Measurements from ENCODE around the gene SPNS2. TPM values are rescaled to one million over a fixed set of nuclear protein-coding genes. Genes with fewer than 3 reads are reported as not detected.

Gene SPNS2
- total and polyA plus RNA-seq, 10 of the 15 experiments (the other 5 are each of a cell fraction or from before 2014, with no cell fraction given): 0.04 to 1.1 (median 0.23) TPM; not detected in 2

DNA sequence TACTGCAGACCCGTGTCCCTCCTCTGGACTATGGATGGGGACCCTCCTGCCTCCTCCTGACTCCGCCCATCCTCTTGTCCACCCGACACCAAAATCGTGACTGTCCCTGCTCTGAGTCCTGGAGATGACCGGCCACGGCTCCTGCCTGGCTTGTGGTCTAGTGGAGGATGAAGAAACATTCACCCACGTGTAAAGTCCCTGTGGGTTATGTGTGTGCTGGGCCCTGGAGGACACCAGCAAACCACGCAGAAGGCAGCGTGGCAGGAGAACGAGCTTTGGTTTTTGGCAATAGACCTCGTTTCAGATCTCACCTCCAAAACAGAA, 11.9 kb downstream of the SPNS2 start (continued):
- TF ChIP-seq, protein P1, sequence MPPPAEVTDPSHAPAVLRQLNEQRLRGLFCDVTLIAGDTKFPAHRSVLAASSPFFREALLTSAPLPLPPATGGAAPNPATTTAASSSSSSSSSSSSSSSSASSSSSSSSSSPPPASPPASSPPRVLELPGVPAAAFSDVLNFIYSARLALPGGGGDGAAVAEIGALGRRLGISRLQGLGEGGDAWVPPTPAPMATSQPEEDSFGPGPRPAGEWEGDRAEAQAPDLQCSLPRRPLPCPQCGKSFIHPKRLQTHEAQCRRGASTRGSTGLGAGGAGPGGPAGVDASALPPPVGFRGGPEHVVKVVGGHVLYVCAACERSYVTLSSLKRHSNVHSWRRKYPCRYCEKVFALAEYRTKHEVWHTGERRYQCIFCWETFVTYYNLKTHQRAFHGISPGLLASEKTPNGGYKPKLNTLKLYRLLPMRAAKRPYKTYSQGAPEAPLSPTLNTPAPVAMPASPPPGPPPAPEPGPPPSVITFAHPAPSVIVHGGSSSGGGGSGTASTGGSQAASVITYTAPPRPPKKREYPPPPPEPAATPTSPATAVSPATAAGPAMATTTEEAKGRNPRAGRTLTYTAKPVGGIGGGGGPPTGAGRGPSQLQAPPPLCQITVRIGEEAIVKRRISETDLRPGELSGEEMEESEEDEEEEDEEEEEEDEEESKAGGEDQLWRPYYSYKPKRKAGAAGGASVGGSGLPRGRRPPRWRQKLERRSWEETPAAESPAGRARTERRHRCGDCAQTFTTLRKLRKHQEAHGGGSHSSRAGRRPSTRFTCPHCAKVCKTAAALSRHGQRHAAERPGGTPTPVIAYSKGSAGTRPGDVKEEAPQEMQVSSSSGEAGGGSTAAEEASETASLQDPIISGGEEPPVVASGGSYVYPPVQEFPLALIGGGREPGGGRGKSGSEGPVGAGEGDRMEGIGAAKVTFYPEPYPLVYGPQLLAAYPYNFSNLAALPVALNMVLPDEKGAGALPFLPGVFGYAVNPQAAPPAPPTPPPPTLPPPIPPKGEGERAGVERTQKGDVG (CRISPR knock-in tag; IDR thresholded peaks at IDR 0.05): no peak
- no peak for TF ChIP-seq CTCF (IDR thresholded peaks at IDR 0.05 in 2 of 3, conservative IDR thresholded peaks at IDR 0.05 in 1 of 3; ENCODE audit: control insufficient read depth in 2 of 3, extremely low read depth in 1 of 3, insufficient read depth in 1 of 3, low read depth in 3 of 3, low read length in 3 of 3)
- no peak for TF ChIP-seq SMAD5 (IDR thresholded peaks at IDR 0.05; ENCODE audit: low read depth)
- no peak for TF ChIP-seq BCL11A (IDR thresholded peaks at IDR 0.05; ENCODE audit: low read depth, low read length)
- no peak for TF ChIP-seq SMAD1 (IDR thresholded peaks at IDR 0.05; ENCODE audit: low read depth, partially characterized antibody)
- TF ChIP-seq LARP7 (IDR thresholded peaks at IDR 0.05): no peak
- TF ChIP-seq TARDBP (IDR thresholded peaks at IDR 0.05; ENCODE audit: borderline replicate concordance): no peak

GRCh38 chr17:4511199-4511932, 12.7 kb downstream of the SPNS2 start:
- Histone ChIP-seq H3K79me2 (ENCODE audit: control insufficient read depth, insufficient read depth, low read length) (no peaks in the 10 kb centered on the region), H3K4me3 (no peak overlapping the region)
- SMC1A ChIA-PET (ENCODE audit: uncharacterized antibody, unreplicated experiment): no interaction called here

More at GRCh38 chr17:4511199-4511932, 12.7 kb downstream of the SPNS2 start:
- in situ Hi-C loops (cut with MboI): no loop called here
- CTCF ChIA-PET: no interaction called here
- intact Hi-C loops (cut with micrococcal nuclease; ENCODE audit: unreplicated experiment): no loop called here
- H3K4me1 ChIP-seq (ENCODE audit: control insufficient read depth, insufficient read depth, low read length): peaks cover 6% of the 10 kb centered on the region; the same call in 1 of the 2 replicates
- DNase-seq (ENCODE audit: low read depth, low spot score) (no peak), ATAC-seq (peak; percentile 53), FAIRE-seq (no peak)
- H3K36me3 ChIP-seq (ENCODE audit: control insufficient read depth in 2 of 2, insufficient read depth in 2 of 2, low read length in 1 of 2): no peaks in the 10 kb centered on the region
- H3K4me2 ChIP-seq (ENCODE audit: control insufficient read depth, insufficient read depth): no peak overlapping the region
- H3K9me3 ChIP-seq (replicated peaks; ENCODE audit: control insufficient read depth, insufficient read depth, low read length): no peaks in the 10 kb centered on the region
- 34% methylated on average over 10 of the region's 10 CpGs for WGBS (ENCODE audit: insufficient coverage, insufficient replicate concordance, low lambda C conversion rate, missing lambda C conversion rate)
- POLR2A ChIA-PET: no interaction called here
- RAD21 ChIA-PET (ENCODE audit: unreplicated experiment): no interaction called here
- no peak overlapping the region for H2AFZ ChIP-seq (ENCODE audit: control insufficient read depth, low read depth, low read length)
- BruUV-seq (replicated peaks): no TSS peak
- peak; percentile 61; the same call in 1 of the 2 replicates for TF ChIP-seq SPI1 (IDR thresholded peaks at IDR 0.05; ENCODE audit: borderline replicate concordance, insufficient read depth, low read depth, low read length)
- TF ChIP-seq MTA2 (IDR thresholded peaks at IDR 0.05; ENCODE audit: low read depth): no peak
- no peak overlapping the region for H3K27ac ChIP-seq (ENCODE audit: control insufficient read depth, insufficient read depth)
- H4K20me1 ChIP-seq (ENCODE audit: control insufficient read depth, insufficient read depth): no peaks in the 10 kb centered on the region
- no peaks in the 10 kb centered on the region for H3K27me3 ChIP-seq (replicated peaks in 1 of 2; ENCODE audit: control insufficient read depth in 2 of 2, insufficient read depth in 2 of 2, low read length in 1 of 2)
- no peak overlapping the region for H3K9ac ChIP-seq (ENCODE audit: control insufficient read depth, insufficient read depth, low read length)
